ENCODE results near the gene ZBTB4.
"Not testable (repeated sequence)": the region's sequence is repeated elsewhere in the genome, so short reads cannot be mapped to it uniquely, and the experiment has no call there.

ZBTB4 gene

GRCh38 chr17:7481842-7482741, 2.7 kb upstream of the ZBTB4 start:
- not testable (repeated sequence) for H3K9me3 ChIP-seq (ENCODE audit: control insufficient read depth in 2 of 2, low read length in 2 of 2); H3K9ac ChIP-seq (ENCODE audit: low read depth in 1 of 2, low read length in 2 of 2); H3K36me3 ChIP-seq (ENCODE audit: control insufficient read depth in 2 of 2, insufficient read depth in 2 of 2, low read length in 2 of 2); H3K27me3 ChIP-seq (ENCODE audit: control insufficient read depth in 2 of 2, insufficient read depth in 2 of 2, low read length in 2 of 2); H3K4me3 ChIP-seq (ENCODE audit: low read length in 2 of 2)
- Histone ChIP-seq H3K27ac (ENCODE audit: low read depth in 2 of 2, low read length in 2 of 2) (peak overlapping the region in 1 of 2 donors; percentile 100), H3K4me1 (ENCODE audit: control insufficient read depth in 2 of 2, insufficient read depth in 2 of 2, low read length in 2 of 2) (peaks cover 23 to 34% of the 10 kb centered on the region in 2 donors)

- H3K27me3 ChIP-seq (ENCODE audit: control insufficient read depth in 2 of 2, insufficient read depth in 2 of 2, low read length in 2 of 2); H3K9me3 ChIP-seq (ENCODE audit: control insufficient read depth in 2 of 2, low read length in 2 of 2); H3K4me3 ChIP-seq (ENCODE audit: low read length in 2 of 2); H3K36me3 ChIP-seq (ENCODE audit: control insufficient read depth in 2 of 2, insufficient read depth in 2 of 2, low read length in 2 of 2): not testable (repeated sequence)
- peak within 1 kb of the TSS; percentile 93 to 95 for H3K27ac ChIP-seq (ENCODE audit: low read depth in 2 of 2, low read length in 2 of 2)
- peak within 1 kb of the TSS in 1 of 2 donors; percentile 95 for H3K9ac ChIP-seq (ENCODE audit: low read depth in 1 of 2, low read length in 2 of 2)
- peaks cover 24 to 33% of the 10 kb centered on the region in 2 donors for H3K4me1 ChIP-seq (ENCODE audit: control insufficient read depth in 2 of 2, insufficient read depth in 2 of 2, low read length in 2 of 2)
Measured at GRCh38 chr17:7481275-7481674, 1.8 kb upstream of the ZBTB4 start, which contains the start of gene SLC35G6. Gene SLC35G6, plus strand, starts transcription at chr17:7481446. Its CDS starts 71 bp downstream, at chr17:7481517.

- no peaks in the 10 kb centered on the region for H3K27me3 ChIP-seq (ENCODE audit: control insufficient read depth in 2 of 2, insufficient read depth in 2 of 2, low read length in 2 of 2)
- peak overlapping the region; percentile 93 to 95 for H3K27ac ChIP-seq (ENCODE audit: low read depth in 2 of 2, low read length in 2 of 2)
- peaks cover 21 to 32% of the 10 kb centered on the region in 2 donors for H3K4me1 ChIP-seq (ENCODE audit: control insufficient read depth in 2 of 2, insufficient read depth in 2 of 2, low read length in 2 of 2)
- H3K36me3 ChIP-seq (ENCODE audit: control insufficient read depth in 2 of 2, insufficient read depth in 2 of 2, low read length in 2 of 2) = no peaks in the 10 kb centered on the region
- no peaks in the 10 kb centered on the region for H3K9me3 ChIP-seq (ENCODE audit: control insufficient read depth in 2 of 2, low read length in 2 of 2)
- peak overlapping the region; percentile 78 to 85 for H3K4me3 ChIP-seq (ENCODE audit: low read length in 2 of 2)
- H3K9ac ChIP-seq (ENCODE audit: low read depth in 1 of 2, low read length in 2 of 2) = peak overlapping the region; percentile 89 to 95
Measured at GRCh38 chr17:7480089-7480384, 606 bp upstream of the ZBTB4 start.

GRCh38 chr17:7478276-7479212, 887 bp downstream of the ZBTB4 start:
- peak overlapping the region; percentile 88 to 95 for H3K27ac ChIP-seq (ENCODE audit: low read depth in 2 of 2, low read length in 2 of 2)
- peaks cover 21 to 31% of the 10 kb centered on the region in 2 donors for H3K4me1 ChIP-seq (ENCODE audit: control insufficient read depth in 2 of 2, insufficient read depth in 2 of 2, low read length in 2 of 2)
- H3K27me3 ChIP-seq (ENCODE audit: control insufficient read depth in 2 of 2, insufficient read depth in 2 of 2, low read length in 2 of 2) = no peaks in the 10 kb centered on the region
- H3K9me3 ChIP-seq (ENCODE audit: control insufficient read depth in 2 of 2, low read length in 2 of 2) = no peaks in the 10 kb centered on the region
- H3K9ac ChIP-seq (ENCODE audit: low read depth in 1 of 2, low read length in 2 of 2) = peak overlapping the region; percentile 70 to 95
- peak overlapping the region; percentile 70 to 84 for H3K4me3 ChIP-seq (ENCODE audit: low read length in 2 of 2)
- no peaks in the 10 kb centered on the region for H3K36me3 ChIP-seq (ENCODE audit: control insufficient read depth in 2 of 2, insufficient read depth in 2 of 2, low read length in 2 of 2)

GRCh38 chr17:7477392-7478275, 1.8 kb downstream of the ZBTB4 start:
- no peaks in the 10 kb centered on the region for H3K36me3 ChIP-seq (ENCODE audit: control insufficient read depth in 2 of 2, insufficient read depth in 2 of 2, low read length in 2 of 2)
- peak overlapping the region; percentile 70 to 84 for H3K4me3 ChIP-seq (ENCODE audit: low read length in 2 of 2)
- no peaks in the 10 kb centered on the region for H3K27me3 ChIP-seq (ENCODE audit: control insufficient read depth in 2 of 2, insufficient read depth in 2 of 2, low read length in 2 of 2)
- peak overlapping the region; percentile 70 to 95 for H3K9ac ChIP-seq (ENCODE audit: low read depth in 1 of 2, low read length in 2 of 2)
- H3K27ac ChIP-seq (ENCODE audit: low read depth in 2 of 2, low read length in 2 of 2) = peak overlapping the region; percentile 88 to 95
- H3K4me1 ChIP-seq (ENCODE audit: control insufficient read depth in 2 of 2, insufficient read depth in 2 of 2, low read length in 2 of 2) = peaks cover 17 to 22% of the 10 kb centered on the region in 2 donors
- H3K9me3 ChIP-seq (ENCODE audit: control insufficient read depth in 2 of 2, low read length in 2 of 2) = no peaks in the 10 kb centered on the region

GRCh38 chr17:7476951-7477350, 2.5 kb downstream of the ZBTB4 start:
- Histone ChIP-seq H3K9me3 (ENCODE audit: control insufficient read depth in 2 of 2, low read length in 2 of 2) (no peaks in the 10 kb centered on the region), H3K4me3 (ENCODE audit: low read length in 2 of 2) (peak overlapping the region in 1 of 2 donors; percentile 84), H3K4me1 (ENCODE audit: control insufficient read depth in 2 of 2, insufficient read depth in 2 of 2, low read length in 2 of 2) (peaks cover 17 to 21% of the 10 kb centered on the region in 2 donors), H3K9ac (ENCODE audit: low read depth in 1 of 2, low read length in 2 of 2) (no peak overlapping the region), H3K27ac (ENCODE audit: low read depth in 2 of 2, low read length in 2 of 2) (peak overlapping the region; percentile 88 to 95), H3K27me3 (ENCODE audit: control insufficient read depth in 2 of 2, insufficient read depth in 2 of 2, low read length in 2 of 2) (no peaks in the 10 kb centered on the region), H3K36me3 (ENCODE audit: control insufficient read depth in 2 of 2, insufficient read depth in 2 of 2, low read length in 2 of 2) (no peaks in the 10 kb centered on the region)

GRCh38 chr17:7476494-7476893, 2.9 kb downstream of the ZBTB4 start:
- Histone ChIP-seq H3K4me1 (ENCODE audit: control insufficient read depth in 2 of 2, insufficient read depth in 2 of 2, low read length in 2 of 2) (peaks cover 17 to 21% of the 10 kb centered on the region in 2 donors), H3K9ac (ENCODE audit: low read depth in 1 of 2, low read length in 2 of 2) (no peak overlapping the region)

GRCh38 chr17:7475764-7476422, 3.5 kb downstream of the ZBTB4 start:
- Histone ChIP-seq H3K27me3 (ENCODE audit: control insufficient read depth in 2 of 2, insufficient read depth in 2 of 2, low read length in 2 of 2) (no peaks in the 10 kb centered on the region), H3K9me3 (ENCODE audit: control insufficient read depth in 2 of 2, low read length in 2 of 2) (no peaks in the 10 kb centered on the region), H3K9ac (ENCODE audit: low read depth in 1 of 2, low read length in 2 of 2) (no peak overlapping the region), H3K27ac (ENCODE audit: low read depth in 2 of 2, low read length in 2 of 2) (peak overlapping the region; percentile 38 to 54), H3K4me3 (ENCODE audit: low read length in 2 of 2) (no peak overlapping the region), H3K36me3 (ENCODE audit: control insufficient read depth in 2 of 2, insufficient read depth in 2 of 2, low read length in 2 of 2) (no peaks in the 10 kb centered on the region), H3K4me1 (ENCODE audit: control insufficient read depth in 2 of 2, insufficient read depth in 2 of 2, low read length in 2 of 2) (peaks cover 17 to 21% of the 10 kb centered on the region in 2 donors)

More at GRCh38 chr17:7476494-7476893, 2.9 kb downstream of the ZBTB4 start:
- H3K27ac ChIP-seq (ENCODE audit: low read depth in 2 of 2, low read length in 2 of 2) = peak overlapping the region in 1 of 2 donors; percentile 95
- no peaks in the 10 kb centered on the region for H3K27me3 ChIP-seq (ENCODE audit: control insufficient read depth in 2 of 2, insufficient read depth in 2 of 2, low read length in 2 of 2)
- H3K9me3 ChIP-seq (ENCODE audit: control insufficient read depth in 2 of 2, low read length in 2 of 2) = no peaks in the 10 kb centered on the region
- H3K36me3 ChIP-seq (ENCODE audit: control insufficient read depth in 2 of 2, insufficient read depth in 2 of 2, low read length in 2 of 2) = no peaks in the 10 kb centered on the region
- no peak overlapping the region for H3K4me3 ChIP-seq (ENCODE audit: low read length in 2 of 2)

GRCh38 chr17:7474767-7475166, 4.7 kb downstream of the ZBTB4 start:
- not testable (repeated sequence) for H3K4me3 ChIP-seq (ENCODE audit: low read length in 2 of 2); H3K27me3 ChIP-seq (ENCODE audit: control insufficient read depth in 2 of 2, insufficient read depth in 2 of 2, low read length in 2 of 2); H3K36me3 ChIP-seq (ENCODE audit: control insufficient read depth in 2 of 2, insufficient read depth in 2 of 2, low read length in 2 of 2); H3K9me3 ChIP-seq (ENCODE audit: control insufficient read depth in 2 of 2, low read length in 2 of 2); H3K9ac ChIP-seq (ENCODE audit: low read depth in 1 of 2, low read length in 2 of 2); H3K27ac ChIP-seq (ENCODE audit: low read depth in 2 of 2, low read length in 2 of 2)
- peaks cover 12 to 17% of the 10 kb centered on the region in 2 donors for H3K4me1 ChIP-seq (ENCODE audit: control insufficient read depth in 2 of 2, insufficient read depth in 2 of 2, low read length in 2 of 2)

All from mucosa of rectum (tissue), 2 donors.